IPS-11a (cell line): ENCODE measurements around the gene GCNA.

ENCODE experiments used
- H3K4me3 ChIP-seq: one replicate; pipeline ENCODE4 v1.5.1; 2013; ENCODE audit warnings: low read depth, low read length, control low read depth

GCNA gene

GRCh38 chrX:71612256-71612655, 34.0 kb downstream of the GCNA start:
- H3K4me3 ChIP-seq, result no peak overlapping the region

- H3K4me3 ChIP-seq, result no peak overlapping the region
These were observed 36.8 kb downstream of the GCNA start for GRCh38 chrX:71615056-71615455.

- H3K4me3 ChIP-seq, result no peak overlapping the region
These were observed 37.7 kb downstream of the GCNA start for GRCh38 chrX:71615954-71616353.

GRCh38 chrX:71616672-71617529, 38.7 kb downstream of the GCNA start:
- H3K4me3 ChIP-seq, result no peak overlapping the region

- no peak overlapping the region for H3K4me3 ChIP-seq
These were observed 39.5 kb downstream of the GCNA start for GRCh38 chrX:71617742-71618141.

GRCh38 chrX:71618303-71618721, 40.1 kb downstream of the GCNA start, which contains the start of gene CXCR3:
Gene CXCR3, minus strand, starts transcription at chrX:71618511. Its CDS starts 62 bp downstream, at chrX:71618449.
- H3K4me3 ChIP-seq, result no peak within 1 kb of the TSS

GRCh38 chrX:71618787-71619186, 40.5 kb downstream of the GCNA start:
- H3K4me3 ChIP-seq, result no peak overlapping the region

GRCh38 chrX:71619193-71619592, 41.0 kb downstream of the GCNA start:
- H3K4me3 ChIP-seq, result no peak overlapping the region

GRCh38 chrX:71619986-71620385, 41.7 kb downstream of the GCNA start:
- H3K4me3 ChIP-seq, result no peak overlapping the region

- no peak overlapping the region for H3K4me3 ChIP-seq
These were observed 43.4 kb downstream of the GCNA start for GRCh38 chrX:71621603-71622002.

GRCh38 chrX:71622032-71622575, 43.9 kb downstream of the GCNA start:
- no peak overlapping the region for H3K4me3 ChIP-seq

- H3K4me3 ChIP-seq, result no peak overlapping the region
These were observed 44.6 kb downstream of the GCNA start for GRCh38 chrX:71622576-71623450.

GRCh38 chrX:71623714-71624113, 45.5 kb downstream of the GCNA start:
- no peak overlapping the region for H3K4me3 ChIP-seq

- no peak overlapping the region for H3K4me3 ChIP-seq
These were observed 47.2 kb downstream of the GCNA start for GRCh38 chrX:71625471-71625870.

- no peak overlapping the region for H3K4me3 ChIP-seq
These were observed 48.3 kb downstream of the GCNA start for GRCh38 chrX:71626576-71626975.

GRCh38 chrX:71627588-71628404, 49.6 kb downstream of the GCNA start:
- H3K4me3 ChIP-seq, result no peak overlapping the region

GRCh38 chrX:71629467-71629866, 51.2 kb downstream of the GCNA start:
- no peak overlapping the region for H3K4me3 ChIP-seq

- H3K4me3 ChIP-seq, result no peak overlapping the region
These were observed 54.9 kb downstream of the GCNA start for GRCh38 chrX:71632923-71633657.

GRCh38 chrX:71634366-71634765, 56.1 kb downstream of the GCNA start:
- H3K4me3 ChIP-seq, result no peak overlapping the region
